GM21528 (cell line): ENCODE data around the gene OIT3.

Experiments
- ATAC-seq: cut with Tn5 transposase; IDR thresholded peaks from one replicate; pipeline ENCODE4 v1.9.1; 2021; ENCODE audit warnings: mild to moderate bottlenecking, moderate library complexity; ENCODE audit not compliant: unreplicated experiment, low FRiP score

Gene OIT3

DNA sequence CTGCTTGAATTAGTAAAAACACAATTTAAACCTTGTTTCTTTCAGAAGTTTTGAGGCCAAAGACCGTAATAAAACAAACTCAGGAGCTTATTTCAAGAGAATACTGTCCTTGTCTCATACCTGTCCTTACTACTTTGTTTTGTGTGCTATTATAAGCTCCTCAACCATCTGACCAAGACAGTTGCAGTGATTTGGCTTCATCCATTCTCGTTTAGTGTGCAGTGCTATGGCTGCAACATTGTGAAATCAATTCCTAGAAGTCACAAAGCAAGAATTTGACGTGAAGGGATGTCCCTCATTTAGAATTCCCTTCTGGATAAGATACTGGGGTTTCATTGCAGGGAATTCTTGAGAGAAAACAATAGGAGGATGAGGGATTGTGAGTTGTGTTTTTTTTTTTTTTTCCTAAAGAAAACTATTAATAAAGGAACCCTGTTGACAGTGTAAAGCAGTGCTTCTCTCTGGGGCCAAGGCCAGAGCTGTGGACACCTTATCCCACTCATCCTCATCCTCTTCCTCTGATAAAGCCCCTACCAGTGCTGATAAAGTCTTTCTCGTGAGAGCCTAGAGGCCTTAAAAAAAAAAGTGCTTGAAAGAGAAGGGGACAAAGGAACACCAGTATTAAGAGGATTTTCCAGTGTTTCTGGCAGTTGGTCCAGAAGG, at the start of gene OIT3:
OIT3 (plus strand) TSS at position 604 of the 663 bp plus-strand sequence. CDS start 60 bp downstream, outside the sequence.
- ATAC-seq, result no peak

DNA sequence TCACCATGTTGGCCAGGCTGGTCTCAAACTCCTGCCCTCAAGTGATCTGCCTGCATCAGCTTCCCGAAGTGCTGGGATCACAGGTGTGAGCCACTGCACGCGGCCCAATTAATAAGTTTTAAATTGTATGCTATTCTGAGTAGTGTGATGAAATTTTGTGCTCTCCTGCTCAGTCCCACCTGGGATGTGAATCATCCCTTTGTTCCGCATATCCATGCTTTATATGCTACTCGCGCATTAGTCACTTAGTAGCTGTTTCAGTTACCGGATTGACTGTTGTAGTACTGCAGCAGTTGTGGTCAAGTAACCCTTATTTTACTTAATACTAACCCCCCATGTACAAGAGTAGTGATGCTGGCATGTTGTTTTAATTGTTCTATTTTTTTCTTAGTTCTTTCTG, 47.3 kb upstream of the OIT3 start:
- ATAC-seq, result no peak

DNA sequence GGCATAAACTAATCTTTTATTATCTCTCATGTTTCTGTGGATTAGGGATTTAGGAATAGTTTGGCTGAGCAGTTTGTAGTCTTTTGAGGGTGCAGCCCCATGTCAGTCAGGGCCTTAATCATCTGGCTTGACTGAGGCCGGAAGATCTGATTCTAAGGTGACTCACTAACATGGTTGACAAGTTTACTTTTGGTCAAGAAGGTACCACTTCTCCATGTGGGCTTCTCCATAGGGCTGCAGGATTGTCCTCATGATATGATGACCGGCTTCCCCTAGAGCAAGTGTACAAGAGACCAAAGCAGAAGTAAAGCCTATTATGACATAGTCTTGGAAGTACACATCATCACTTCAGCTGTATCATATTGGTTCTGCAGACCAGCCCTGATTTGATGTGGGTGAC, 45.9 kb upstream of the OIT3 start:
- no peak for ATAC-seq

DNA sequence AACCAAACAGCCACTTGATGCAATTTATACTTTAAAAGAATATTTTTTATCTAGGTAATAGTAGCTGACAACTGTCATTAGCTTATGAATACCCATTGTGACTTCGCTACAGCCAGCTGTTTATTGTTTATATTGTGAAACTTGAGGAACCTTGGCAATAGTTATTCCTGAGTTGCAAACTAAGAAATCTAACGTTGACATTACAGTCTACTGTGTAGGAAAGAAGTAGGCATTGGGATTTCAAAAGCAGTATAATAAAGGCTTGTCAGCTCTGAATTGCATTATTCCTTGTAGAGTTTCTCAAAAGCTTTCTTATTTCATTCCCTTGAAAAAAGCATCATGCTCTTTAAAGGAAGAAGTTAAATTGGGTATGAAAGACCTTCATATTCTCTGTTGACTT, 42.7 kb upstream of the OIT3 start:
- ATAC-seq, result no peak

DNA sequence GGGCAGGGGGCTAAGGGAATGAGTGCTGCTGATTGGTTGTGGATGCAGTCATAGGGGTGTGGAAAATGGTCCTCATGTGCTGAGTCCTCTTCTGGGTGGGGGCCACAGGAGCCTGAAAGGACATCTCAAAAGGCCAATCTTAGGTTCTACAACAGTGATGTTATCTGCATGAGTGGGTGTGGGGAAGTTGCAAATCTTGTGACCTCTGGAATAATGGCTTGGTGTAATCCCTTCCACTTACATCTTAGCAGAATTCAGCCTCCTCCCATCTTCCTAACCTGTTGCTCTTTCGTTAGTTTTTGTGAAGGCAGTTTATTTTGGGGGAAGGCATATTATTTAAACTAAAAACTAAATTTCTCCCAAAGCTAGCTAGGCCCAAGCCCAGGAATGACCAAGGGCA, 42.0 kb upstream of the OIT3 start:
- no peak for ATAC-seq

DNA sequence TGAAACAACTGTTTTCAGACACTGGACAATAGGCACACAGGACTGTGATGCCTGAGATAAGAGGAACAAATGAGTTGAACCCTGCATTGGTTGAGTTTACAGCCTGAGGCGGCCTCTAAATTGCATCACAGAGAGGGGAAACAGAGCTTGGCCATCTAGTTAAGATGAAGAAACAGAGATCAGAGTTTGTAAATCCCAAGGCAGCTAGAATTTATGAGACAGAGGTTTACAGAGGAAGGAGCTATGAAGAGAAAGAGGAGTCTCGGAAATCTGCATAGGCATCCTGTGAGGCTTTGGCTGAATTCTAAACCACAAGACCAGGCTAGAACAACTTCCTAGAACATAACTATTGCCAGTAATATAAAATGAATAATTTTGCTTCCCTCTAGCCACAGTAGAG, 41.0 kb upstream of the OIT3 start:
- ATAC-seq, result no peak

DNA sequence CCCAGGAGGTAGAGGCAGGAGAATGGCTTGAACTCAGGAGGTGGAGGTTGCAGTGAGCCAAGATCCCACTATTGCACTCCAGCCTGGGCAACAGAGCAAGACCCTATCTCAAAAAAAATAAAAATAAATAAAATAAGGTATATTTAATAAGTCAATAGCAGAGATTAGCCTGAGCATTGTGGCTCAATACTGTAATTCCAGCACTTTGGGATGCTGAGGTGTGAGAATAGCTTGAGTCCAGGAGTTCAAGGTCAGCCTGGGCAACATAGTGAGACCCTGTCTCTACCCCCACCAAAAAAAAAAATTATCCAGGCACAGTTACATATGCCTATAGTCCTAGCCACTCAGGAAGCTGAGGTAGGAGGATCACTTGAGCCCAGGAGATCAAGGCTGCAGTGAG, 38.4 kb upstream of the OIT3 start:
- ATAC-seq, result no peak

DNA sequence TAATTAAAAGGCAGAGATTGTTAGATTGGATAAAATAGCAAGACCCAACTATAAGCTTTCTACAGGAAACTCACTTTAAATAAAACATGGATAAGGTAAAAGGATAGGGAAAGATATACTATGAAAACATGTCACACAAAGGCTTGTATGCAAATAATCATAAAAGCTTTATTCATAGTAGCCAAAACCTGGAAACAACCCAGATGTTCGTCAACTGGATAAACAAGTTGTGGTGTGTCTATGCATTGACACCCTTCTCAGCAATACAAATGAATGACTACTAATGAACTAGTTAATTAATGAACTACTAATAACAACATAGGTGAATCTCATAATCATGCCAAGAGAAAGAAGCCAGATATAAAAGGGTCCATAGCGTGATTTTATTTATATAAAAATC, 37.7 kb upstream of the OIT3 start:
- ATAC-seq, result no peak

DNA sequence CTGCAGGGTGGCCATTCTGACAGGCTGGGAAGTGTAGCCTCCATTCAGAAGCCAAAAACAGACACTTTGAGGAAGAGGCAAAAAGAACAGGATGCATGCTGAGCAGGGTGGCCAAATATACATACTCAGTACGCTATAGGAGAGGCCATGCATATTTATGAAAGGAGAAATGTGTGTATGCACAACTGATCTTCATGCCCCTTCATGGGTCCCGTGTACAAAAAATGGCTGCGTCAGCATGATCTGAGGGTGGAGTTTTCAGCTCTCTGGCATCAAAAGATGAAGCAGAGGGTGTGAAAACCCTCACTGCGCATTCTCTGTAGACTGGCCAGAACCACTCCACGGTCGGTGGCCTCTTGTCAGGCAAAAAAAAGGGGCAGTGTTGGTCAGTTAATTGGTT, 35.5 kb upstream of the OIT3 start:
- no peak for ATAC-seq

DNA sequence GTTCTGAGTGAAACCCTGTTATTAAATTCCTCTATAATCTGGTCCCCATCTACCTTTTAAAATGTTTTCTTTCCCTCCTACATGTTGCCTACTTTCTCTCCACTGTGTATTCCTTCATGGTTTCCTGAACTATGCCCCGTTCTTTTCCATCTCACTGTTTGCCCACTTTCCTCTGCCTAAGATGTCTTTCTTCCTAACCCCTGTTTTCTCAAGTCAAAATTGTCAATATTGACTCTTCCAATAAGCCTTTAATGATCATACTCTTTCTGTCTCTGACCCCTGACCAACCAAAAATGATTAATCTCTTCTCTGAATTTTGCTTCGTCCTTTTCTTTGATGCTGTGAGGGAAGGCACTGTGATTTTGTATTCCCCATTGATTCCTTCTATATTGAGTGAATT, 30.6 kb upstream of the OIT3 start:
- no peak for ATAC-seq

DNA sequence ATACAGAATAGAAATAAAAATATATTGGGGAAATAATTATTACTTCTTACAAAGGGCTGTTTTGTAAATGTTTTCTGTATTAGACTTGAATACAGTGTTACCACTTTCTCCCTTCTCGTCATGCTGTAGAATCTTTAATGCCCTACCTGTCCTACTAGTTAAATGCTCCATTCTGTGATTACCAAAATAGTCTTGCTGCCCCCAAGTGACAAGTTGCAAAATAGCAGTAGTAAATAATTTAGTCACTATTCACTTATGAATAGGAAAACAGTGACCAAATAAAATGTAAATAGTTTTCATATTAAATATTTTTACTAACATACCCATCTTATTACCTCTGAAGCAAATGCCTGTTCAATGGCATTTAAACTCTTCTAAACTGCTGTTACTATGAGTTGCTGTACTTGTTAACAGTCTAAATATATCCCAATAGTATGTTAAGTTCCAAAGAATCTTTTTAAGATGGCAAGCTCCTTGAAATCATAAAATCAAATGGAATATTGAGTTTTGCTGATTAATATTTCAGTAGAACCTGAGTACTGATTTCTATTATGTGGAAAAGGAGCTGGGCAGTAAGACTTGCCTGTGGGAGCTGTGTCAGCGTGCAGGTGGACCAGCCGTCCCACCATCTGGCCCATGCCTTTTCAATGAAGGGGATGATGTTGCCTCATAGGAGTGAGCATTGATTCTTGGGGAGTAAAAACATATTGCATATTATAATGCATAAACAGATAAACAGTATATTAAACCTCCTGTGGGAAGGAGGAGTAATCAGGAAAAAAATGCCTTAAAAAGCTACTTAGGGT, 18.1 kb upstream of the OIT3 start:
- no peak for ATAC-seq

DNA sequence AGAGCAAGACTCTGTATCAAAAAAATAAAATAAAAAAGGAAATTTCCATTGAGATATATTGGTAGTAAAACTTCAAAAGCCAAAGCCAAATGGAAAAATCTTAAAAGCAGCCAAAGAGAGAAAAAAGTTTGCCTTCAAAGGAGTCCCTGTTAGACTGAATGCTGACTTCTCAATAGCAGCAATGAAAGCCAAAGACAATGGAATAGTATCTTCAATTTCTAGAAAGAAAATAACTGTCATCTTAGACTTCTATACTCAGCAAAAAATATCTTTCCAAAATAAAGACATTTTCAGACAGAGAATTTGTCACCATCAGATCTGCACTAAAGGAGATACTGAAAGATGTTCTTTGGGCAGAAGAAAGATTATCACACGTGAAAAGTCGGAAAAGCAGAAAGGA, 14.3 kb upstream of the OIT3 start:
- ATAC-seq, result no peak

DNA sequence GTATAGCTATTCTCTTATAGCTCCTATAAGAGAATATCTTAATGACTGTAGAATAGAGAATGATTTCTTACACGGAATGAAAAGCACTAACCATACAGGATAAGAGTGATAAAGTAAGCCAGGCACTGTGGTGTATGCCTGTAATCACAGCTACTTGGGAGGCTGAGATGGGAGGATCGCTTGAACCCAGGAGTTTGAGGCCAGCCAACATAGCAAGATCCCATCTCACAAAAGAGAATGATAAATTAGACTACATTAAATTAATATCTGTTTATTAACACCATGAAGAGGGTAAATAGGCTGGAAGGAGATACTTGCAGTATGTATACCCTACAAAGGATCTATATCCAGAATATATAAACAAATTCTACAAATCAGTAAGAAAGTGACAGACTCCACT, 12.2 kb upstream of the OIT3 start:
- ATAC-seq, result no peak

DNA sequence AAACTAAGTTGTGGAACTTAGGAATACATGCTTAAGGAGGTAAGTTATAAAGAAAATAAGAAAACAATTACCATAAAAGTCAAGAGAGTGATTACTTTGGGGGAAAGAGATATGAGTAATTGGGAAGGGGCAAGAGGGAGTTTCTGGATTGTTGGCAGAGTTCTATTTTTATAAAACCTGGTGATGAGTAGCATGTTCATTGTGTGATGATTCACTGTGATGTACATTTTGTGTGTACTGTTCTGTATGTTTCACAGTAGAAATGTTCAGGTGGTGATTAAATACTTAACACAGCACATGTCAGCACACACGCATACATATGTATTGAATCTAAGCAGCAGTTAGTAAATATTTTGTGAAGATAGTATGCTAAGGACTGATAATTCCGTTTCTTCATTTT, 9.7 kb upstream of the OIT3 start:
- no peak for ATAC-seq

DNA sequence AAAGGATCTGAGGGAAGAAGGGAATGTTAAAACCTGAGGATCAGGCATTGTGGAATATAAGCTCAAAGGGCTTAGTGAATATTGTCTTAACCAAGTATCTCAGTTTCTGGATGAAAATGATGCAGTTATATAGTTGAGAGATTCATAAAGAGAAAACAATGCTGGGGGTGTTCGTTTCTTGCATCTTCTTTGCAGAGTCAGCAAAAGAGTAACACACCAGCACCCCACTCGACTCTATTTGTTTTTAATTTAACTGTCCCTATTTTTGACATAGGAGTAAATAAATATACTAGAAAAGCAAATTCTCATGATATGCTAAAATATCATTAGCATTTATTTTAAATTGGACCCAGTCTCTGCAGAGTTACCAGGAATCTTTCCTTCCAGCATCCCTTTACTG, 7.6 kb upstream of the OIT3 start:
- no peak for ATAC-seq

DNA sequence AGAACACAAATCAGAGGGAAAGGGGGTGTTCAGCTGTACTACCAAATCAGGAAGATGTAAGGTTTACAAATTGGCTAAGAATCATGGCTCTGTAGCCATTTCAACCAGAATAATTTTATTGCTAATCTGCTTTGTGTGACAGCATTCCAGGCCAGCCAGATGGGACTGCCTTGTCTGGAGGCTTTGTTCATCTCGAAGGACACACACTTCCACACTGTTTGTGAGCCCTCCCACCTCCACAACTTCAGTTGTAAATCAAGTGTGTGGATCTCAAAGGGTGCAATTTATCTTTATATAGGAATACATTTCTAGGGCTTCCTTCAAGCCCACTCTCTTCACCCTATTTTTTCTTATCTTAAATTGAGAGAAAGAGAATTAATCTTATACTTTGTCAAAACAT, 6.9 kb upstream of the OIT3 start:
- ATAC-seq, result no peak

DNA sequence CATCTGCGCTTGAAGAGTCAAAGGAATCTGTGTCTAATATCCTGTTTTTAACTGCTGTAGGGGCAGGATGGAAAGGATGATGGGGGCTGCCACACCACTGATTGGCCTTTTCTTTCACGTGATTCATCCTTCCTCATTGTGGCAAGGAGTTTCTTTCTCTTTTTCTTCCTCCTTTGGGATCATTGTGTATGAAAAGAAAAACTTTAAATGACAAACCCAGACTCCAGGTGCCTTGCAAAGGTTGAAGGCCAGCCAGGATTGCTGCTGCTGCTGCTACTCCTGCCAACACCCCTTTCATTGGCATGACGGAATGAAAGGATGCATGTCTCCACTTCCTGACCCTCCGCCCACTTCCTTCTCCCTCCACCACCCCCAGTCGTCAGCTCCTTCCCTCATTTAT, 6.5 kb upstream of the OIT3 start:
- no peak for ATAC-seq

DNA sequence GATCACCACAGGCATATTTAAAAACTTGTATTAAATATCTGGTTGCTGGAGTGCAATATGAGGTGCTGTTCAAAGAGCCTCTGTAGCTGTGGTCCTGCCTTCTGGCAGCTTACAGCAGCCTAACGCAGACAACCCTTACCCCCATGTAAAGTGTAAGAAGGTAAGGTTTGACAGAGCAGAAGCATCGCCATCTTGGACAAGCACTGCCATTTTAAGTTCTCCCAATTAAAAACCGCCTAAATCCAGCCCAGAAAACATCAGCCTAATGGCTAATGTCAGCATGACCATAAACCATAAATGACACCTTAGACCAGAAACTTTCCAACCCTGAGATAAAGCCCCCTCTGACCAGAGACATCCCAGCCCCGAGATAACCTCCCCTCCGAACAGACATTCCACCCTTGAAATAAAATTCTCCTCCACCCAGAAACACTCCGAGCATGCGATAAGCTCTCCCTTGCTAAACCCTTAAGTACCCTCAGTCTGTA, 5.3 kb upstream of the OIT3 start:
- no peak for ATAC-seq

DNA sequence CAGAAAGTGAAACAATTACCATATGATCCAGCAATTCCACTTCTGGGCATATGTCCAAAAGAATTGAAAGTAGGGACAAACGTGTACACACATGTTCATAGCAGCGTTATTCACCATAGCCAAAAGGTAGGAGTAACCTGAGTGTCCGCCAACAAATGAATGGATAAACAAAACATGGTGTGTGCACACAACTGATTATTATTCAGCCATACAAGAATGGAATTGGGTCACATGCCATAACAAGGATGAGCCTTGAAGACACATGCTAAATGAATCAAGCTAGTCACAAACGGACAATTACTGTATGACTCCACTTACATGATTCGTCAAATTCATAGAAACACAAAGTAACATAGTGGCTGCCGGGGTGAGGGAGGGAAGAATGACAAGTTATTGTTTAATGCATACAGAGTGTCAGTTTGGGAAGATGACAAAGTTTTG, 4.1 kb upstream of the OIT3 start:
- no peak for ATAC-seq

DNA sequence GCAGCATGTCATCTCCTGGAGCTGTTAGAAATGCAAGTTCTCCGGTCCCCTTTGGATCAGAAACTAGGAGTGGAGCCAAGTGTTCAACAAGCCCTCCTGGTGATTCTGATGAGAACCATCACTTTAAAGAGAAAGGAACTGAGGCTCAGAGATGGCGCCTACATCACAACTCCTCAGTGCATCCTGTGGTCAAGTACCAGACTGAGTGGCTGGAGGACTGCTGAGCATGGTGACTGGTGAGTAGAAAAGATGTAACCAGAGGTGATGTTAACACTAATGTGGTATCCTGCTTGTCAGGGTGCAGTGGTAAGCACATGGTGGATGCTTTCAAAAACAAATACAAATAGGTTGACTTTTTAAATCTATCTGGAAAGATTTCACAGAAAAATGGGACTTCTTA, 3.5 kb upstream of the OIT3 start:
- ATAC-seq, result no peak

DNA sequence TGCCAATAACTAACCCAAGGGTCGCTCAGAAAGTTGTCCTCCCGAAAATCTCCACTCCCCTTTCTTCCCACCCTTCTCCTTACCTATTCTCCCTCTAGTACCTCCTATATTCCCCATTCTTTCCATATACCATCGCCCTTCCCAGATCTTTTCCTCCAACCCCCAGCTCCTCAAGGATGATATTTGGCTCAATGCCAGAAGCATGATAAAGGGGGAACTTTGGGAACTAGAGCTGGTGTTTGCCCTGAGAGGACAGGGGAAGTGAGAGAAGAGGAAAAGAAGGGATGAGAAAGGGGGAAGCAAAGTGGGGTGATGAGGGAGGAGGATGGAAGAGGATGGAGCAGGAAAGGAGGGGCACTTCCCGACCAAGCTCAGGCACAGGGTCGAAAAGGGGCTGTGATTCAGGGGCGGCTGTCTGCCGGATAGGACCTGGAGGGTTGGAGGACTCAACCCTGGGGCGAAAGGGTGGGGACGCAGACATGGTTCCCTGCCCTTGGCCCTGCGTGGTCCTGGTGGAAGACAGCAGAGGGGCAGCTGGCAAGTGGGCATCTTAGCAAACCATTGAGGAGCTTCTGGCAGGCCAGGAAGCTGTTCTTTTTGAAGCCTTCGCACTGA, 1.8 kb downstream of the OIT3 start:
- no peak for ATAC-seq

DNA sequence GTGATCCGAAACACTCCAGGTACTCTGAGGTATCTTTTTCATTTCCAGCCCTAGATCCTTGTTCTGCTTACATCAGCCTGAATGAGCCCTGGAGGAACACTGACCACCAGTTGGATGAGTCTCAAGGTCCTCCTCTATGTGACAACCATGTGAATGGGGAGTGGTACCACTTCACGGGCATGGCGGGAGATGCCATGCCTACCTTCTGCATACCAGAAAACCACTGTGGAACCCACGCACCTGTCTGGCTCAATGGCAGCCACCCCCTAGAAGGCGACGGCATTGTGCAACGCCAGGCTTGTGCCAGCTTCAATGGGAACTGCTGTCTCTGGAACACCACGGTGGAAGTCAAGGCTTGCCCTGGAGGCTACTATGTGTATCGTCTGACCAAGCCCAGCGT, 5.1 kb downstream of the OIT3 start:
- no peak for ATAC-seq
